Measurements from ENCODE around the gene DAPL1. TPM values are rescaled to one million over a fixed set of nuclear protein-coding genes. Genes with fewer than 3 reads are reported as not detected.
A peak's percentile ranks its signal among the peaks of the same experiment; 100 is the strongest.

The DAPL1 gene
- total RNA-seq, 2 donors from 2014 or later = not detected

GRCh38 chr2:158825021-158825420, 29.9 kb downstream of the DAPL1 start:
- Histone ChIP-seq H3K36me3 (no peaks in the 10 kb centered on the region), H3K4me3 (no peak overlapping the region), H3K27ac (no peak overlapping the region), H3K4me1 (ENCODE audit: control insufficient read depth in 1 of 2, low read depth in 2 of 2) (peaks cover 7 to 16% of the 10 kb centered on the region in 2 donors), H3K9me3 (no peaks in the 10 kb centered on the region), H3K27me3 (replicated peaks; ENCODE audit: insufficient read depth) (no peaks in the 10 kb centered on the region)
- ATAC-seq (ENCODE audit: insufficient number of reproducible peaks, low FRiP score, low read depth) (no peak), DNase-seq (ENCODE audit: low spot score) (no peak)
- TF ChIP-seq, protein P1, sequence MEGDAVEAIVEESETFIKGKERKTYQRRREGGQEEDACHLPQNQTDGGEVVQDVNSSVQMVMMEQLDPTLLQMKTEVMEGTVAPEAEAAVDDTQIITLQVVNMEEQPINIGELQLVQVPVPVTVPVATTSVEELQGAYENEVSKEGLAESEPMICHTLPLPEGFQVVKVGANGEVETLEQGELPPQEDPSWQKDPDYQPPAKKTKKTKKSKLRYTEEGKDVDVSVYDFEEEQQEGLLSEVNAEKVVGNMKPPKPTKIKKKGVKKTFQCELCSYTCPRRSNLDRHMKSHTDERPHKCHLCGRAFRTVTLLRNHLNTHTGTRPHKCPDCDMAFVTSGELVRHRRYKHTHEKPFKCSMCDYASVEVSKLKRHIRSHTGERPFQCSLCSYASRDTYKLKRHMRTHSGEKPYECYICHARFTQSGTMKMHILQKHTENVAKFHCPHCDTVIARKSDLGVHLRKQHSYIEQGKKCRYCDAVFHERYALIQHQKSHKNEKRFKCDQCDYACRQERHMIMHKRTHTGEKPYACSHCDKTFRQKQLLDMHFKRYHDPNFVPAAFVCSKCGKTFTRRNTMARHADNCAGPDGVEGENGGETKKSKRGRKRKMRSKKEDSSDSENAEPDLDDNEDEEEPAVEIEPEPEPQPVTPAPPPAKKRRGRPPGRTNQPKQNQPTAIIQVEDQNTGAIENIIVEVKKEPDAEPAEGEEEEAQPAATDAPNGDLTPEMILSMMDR (IDR thresholded peaks at IDR 0.05) = no peak

DNA sequence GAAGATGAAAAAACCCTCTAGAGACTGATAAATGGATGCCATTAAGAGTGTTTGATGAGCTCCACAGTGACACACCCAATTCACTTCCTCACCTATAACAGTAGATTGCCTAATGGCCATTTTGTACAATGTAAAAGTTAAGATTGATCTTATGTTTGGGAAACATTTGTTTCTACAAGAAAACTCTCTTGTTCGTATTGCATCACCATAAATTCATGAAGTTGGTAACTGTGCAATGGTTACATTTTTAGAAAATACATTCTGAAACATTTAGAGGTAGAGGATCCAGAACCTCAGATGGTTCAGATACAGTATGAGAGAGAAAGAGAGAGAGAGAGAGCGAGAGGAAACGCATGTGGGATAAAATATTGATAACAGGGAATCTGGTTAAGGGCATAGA, 31.8 kb downstream of the DAPL1 start:
- Histone ChIP-seq H3K27ac (no peak overlapping the region), H3K9me3 (no peaks in the 10 kb centered on the region), H3K36me3 (no peaks in the 10 kb centered on the region), H3K4me3 (no peak overlapping the region), H3K4me1 (ENCODE audit: control insufficient read depth in 1 of 2, low read depth in 2 of 2) (peaks cover 7 to 16% of the 10 kb centered on the region in 2 donors), H3K27me3 (replicated peaks; ENCODE audit: insufficient read depth) (no peaks in the 10 kb centered on the region)
- TF ChIP-seq, protein P1 (IDR thresholded peaks at IDR 0.05) = no peak
- ATAC-seq (ENCODE audit: insufficient number of reproducible peaks, low FRiP score, low read depth) (no peak), DNase-seq (ENCODE audit: low spot score) (no peak)

- TF ChIP-seq, protein P1 (IDR thresholded peaks at IDR 0.05) = no peak
- ATAC-seq (ENCODE audit: insufficient number of reproducible peaks, low FRiP score, low read depth) (no peak), DNase-seq (ENCODE audit: low spot score) (no peak)
- Histone ChIP-seq H3K4me3 (no peak overlapping the region), H3K9me3 (no peaks in the 10 kb centered on the region), H3K27ac (peak overlapping the region; percentile 25 to 26), H3K27me3 (replicated peaks; ENCODE audit: insufficient read depth) (no peaks in the 10 kb centered on the region), H3K4me1 (ENCODE audit: control insufficient read depth in 1 of 2, low read depth in 2 of 2) (peaks cover 7 to 16% of the 10 kb centered on the region in 2 donors), H3K36me3 (no peaks in the 10 kb centered on the region)
Measured at GRCh38 chr2:158828378-158829164, 33.5 kb downstream of the DAPL1 start.

GRCh38 chr2:158829167-158829566, 34.0 kb downstream of the DAPL1 start:
- Histone ChIP-seq H3K27ac (peak overlapping the region; percentile 25 to 26), H3K9me3 (no peaks in the 10 kb centered on the region), H3K4me1 (ENCODE audit: control insufficient read depth in 1 of 2, low read depth in 2 of 2) (peaks cover 7 to 16% of the 10 kb centered on the region in 2 donors), H3K4me3 (no peak overlapping the region), H3K27me3 (replicated peaks; ENCODE audit: insufficient read depth) (no peaks in the 10 kb centered on the region), H3K36me3 (no peaks in the 10 kb centered on the region)
- DNase-seq (ENCODE audit: low spot score) (no peak), ATAC-seq (ENCODE audit: insufficient number of reproducible peaks, low FRiP score, low read depth) (no peak)
- TF ChIP-seq, protein P1 (IDR thresholded peaks at IDR 0.05) = no peak

GRCh38 chr2:158830201-158830600, 35.1 kb downstream of the DAPL1 start:
- ATAC-seq (ENCODE audit: insufficient number of reproducible peaks, low FRiP score, low read depth) = no peak
- Histone ChIP-seq H3K4me1 (ENCODE audit: control insufficient read depth in 1 of 2, low read depth in 2 of 2) (peaks cover 7 to 16% of the 10 kb centered on the region in 2 donors), H3K36me3 (no peaks in the 10 kb centered on the region), H3K27me3 (replicated peaks; ENCODE audit: insufficient read depth) (no peaks in the 10 kb centered on the region), H3K9me3 (no peaks in the 10 kb centered on the region), H3K4me3 (no peak overlapping the region), H3K27ac (no peak overlapping the region)
- TF ChIP-seq, protein P1 (IDR thresholded peaks at IDR 0.05) = no peak
- DNase-seq (ENCODE audit: low spot score) = no peak

Data from thoracic aorta (tissue), 2 donors.